ENCODE measurements around the gene ASCC3.

ASCC3 gene

DNA sequence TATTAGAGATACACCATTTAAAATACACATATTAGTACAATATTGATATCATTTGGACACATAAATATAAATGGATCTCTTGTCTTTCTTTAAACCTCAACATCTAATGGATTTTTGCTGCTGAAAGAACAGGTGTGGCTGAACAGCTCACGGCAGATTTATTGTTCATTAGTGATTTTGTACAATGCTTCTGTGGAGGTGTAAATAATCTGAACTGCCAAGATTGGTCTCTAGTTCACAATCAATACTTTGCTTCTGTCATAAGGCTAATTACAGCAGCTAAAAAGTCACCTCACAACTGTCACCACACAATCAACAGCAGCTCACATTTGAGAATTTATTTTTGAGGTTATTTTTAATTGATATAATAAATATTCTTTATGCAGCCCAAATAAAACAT, 254.4 kb downstream of the ASCC3 start:
- Mint-ChIP-seq H3K4me3 (no peak overlapping the region), H3K36me3 (ENCODE audit: low read depth) (peaks cover 27% of the 10 kb centered on the region), H3K4me1 (no peaks in the 10 kb centered on the region), H3K27me3 (ENCODE audit: low read depth) (no peaks in the 10 kb centered on the region), H3K9me3 (peaks cover 2% of the 10 kb centered on the region), H3K27ac (no peak overlapping the region)
- no peak for TF ChIP-seq CTCF (IDR thresholded peaks at IDR 0.05; ENCODE audit: unreplicated experiment in 3 of 3)

DNA sequence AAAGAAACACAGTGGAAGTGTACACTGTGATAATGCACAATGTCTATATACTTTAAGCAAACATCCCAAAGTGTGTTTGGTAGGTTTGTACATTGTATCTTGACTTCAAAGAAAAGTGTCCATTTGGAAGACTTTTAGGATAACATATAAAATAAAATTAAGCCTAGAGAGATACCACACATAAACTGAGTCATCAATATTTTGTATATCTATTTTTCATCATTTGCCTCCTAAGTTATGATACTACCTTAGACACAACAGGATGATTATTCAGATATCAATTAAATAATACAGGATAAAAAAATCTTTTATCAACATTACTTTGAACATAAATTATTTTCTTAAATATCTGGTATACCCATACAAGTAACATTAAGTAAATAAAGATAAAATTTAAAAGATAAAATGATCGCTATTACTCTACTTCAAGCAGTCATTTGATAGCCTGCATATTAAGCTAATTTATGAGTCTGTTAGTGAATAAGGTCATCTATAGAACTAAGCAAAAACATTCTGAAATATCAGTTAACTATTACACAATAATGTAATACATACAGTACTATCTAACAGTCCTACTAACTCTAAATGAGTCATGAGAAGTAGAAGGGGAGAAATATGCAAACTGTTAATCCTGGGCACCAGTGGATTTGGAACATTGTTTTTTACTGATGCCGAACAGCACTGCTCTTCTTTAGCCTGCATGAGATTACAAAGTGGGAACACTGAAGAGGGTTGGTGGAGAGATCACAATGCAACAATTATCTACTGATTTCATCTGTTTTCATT, 258.0 kb downstream of the ASCC3 start:
- H3K4me3 Mint-ChIP-seq: no peak overlapping the region
- no peaks in the 10 kb centered on the region for H3K4me1 Mint-ChIP-seq
- H3K27me3 Mint-ChIP-seq (ENCODE audit: low read depth): no peaks in the 10 kb centered on the region
- peaks cover 2% of the 10 kb centered on the region for H3K9me3 Mint-ChIP-seq
- no peak overlapping the region for H3K27ac Mint-ChIP-seq
- no peak for TF ChIP-seq CTCF (IDR thresholded peaks at IDR 0.05; ENCODE audit: unreplicated experiment in 3 of 3)
- H3K36me3 Mint-ChIP-seq (ENCODE audit: low read depth): peaks cover 35% of the 10 kb centered on the region

DNA sequence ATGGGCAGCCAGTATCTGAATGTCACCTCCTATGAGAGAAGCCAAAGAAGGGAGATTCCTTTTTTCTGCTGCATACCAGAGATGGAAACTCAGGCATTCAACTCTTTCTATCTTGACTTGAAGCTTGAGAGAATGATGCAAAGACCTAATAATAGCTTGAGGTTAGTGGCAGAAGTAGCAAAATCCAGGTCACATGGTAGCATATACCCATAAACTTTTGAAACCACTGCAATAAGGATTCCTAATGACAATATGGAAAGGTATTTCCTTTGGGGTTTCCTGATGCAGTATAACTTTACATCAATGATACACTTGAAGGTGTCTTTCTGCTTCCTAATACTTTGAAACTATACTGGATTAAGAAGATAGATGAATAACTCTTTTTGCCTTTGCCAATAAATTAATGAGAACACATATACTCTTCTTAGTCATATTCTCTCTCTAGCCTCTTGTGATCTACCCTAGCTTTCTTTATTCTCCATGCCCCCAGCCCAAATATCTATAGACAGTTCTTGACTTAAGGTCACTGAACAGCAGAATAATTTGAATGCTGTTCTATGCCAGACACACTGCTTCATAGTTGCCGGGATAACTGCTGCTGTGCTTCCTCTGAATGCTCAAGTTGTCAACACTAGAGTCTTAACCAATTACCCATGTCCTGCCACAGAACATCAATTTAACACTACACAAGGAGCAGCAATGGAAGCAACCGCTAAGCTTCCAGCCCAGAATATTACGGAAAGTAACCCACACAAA, 260.9 kb downstream of the ASCC3 start:
- H3K9me3 Mint-ChIP-seq: peaks cover 2% of the 10 kb centered on the region
- no peaks in the 10 kb centered on the region for H3K27me3 Mint-ChIP-seq (ENCODE audit: low read depth)
- no peaks in the 10 kb centered on the region for H3K4me1 Mint-ChIP-seq
- no peak for TF ChIP-seq CTCF (IDR thresholded peaks at IDR 0.05; ENCODE audit: unreplicated experiment in 3 of 3)
- H3K4me3 Mint-ChIP-seq: no peak overlapping the region
- no peak overlapping the region for H3K27ac Mint-ChIP-seq
- peaks cover 30% of the 10 kb centered on the region for H3K36me3 Mint-ChIP-seq (ENCODE audit: low read depth)

- H3K4me1 Mint-ChIP-seq: no peaks in the 10 kb centered on the region
- peaks cover 26% of the 10 kb centered on the region for H3K36me3 Mint-ChIP-seq (ENCODE audit: low read depth)
- no peak overlapping the region for H3K27ac Mint-ChIP-seq
- H3K9me3 Mint-ChIP-seq: peaks cover 2% of the 10 kb centered on the region
- H3K4me3 Mint-ChIP-seq: no peak overlapping the region
- H3K27me3 Mint-ChIP-seq (ENCODE audit: low read depth): no peaks in the 10 kb centered on the region
- no peak for TF ChIP-seq CTCF (IDR thresholded peaks at IDR 0.05; ENCODE audit: unreplicated experiment in 3 of 3)
These were observed 262.8 kb downstream of the ASCC3 start for GRCh38 chr6:100618351-100618671.

- H3K4me3 Mint-ChIP-seq: no peak overlapping the region
- H3K4me1 Mint-ChIP-seq: no peaks in the 10 kb centered on the region
- H3K9me3 Mint-ChIP-seq: peaks cover 2% of the 10 kb centered on the region
- TF ChIP-seq CTCF (IDR thresholded peaks at IDR 0.05; ENCODE audit: unreplicated experiment in 3 of 3): no peak
- peaks cover 26% of the 10 kb centered on the region for H3K36me3 Mint-ChIP-seq (ENCODE audit: low read depth)
- H3K27ac Mint-ChIP-seq: no peak overlapping the region
- H3K27me3 Mint-ChIP-seq (ENCODE audit: low read depth): no peaks in the 10 kb centered on the region
These were observed 263.3 kb downstream of the ASCC3 start for GRCh38 chr6:100617633-100618350.
